Adrenal gland (tissue), 5 donors: Measurements from ENCODE around the gene CAMKMT.

Source experiments
- CTCF ChIP-seq, 6 experiments: fragments of 450-650 bp in 4 of 6; fragments of 200-600 bp in 2 of 6; sonication (generic) in 1 of 6; IDR thresholded peaks; 1 replicate in 5 of 6; 2 replicates in 1 of 6; pipeline versions ENCODE4 v1.5.1 to v1.8.0; 2016 to 2021; ENCODE audit warnings: antibody characterized with exemption in 6 of 6, mild to moderate bottlenecking in 2 of 6, moderate library complexity in 1 of 6
- POLR2A ChIP-seq, 2 donors: fragments of 450-650 bp; IDR thresholded peaks; one replicate each; pipeline ENCODE4 v1.6.1; 2017; ENCODE audit warnings: antibody characterized with exemption in 2 of 2, mild to moderate bottlenecking in 2 of 2, moderate library complexity in 1 of 2
- donor health status: DM: no; HTN: no; CAD: no.

- TF ChIP-seq CTCF (IDR thresholded peaks at IDR 0.05): no peak
- TF ChIP-seq POLR2A (IDR thresholded peaks at IDR 0.05): no peak
Measured at GRCh38 chr2:44462934-44463849, 101.4 kb downstream of the CAMKMT start.
